HepG2 (cell line): ENCODE measurements around the gene UCK2. TPM values are rescaled to one million over a fixed set of nuclear protein-coding genes. Genes with fewer than 3 reads are reported as not detected.

ENCODE experiments used
- ARHGAP35 ChIP-seq: sonication (generic); formaldehyde crosslinking; IDR thresholded peaks from 2 replicates; pipeline ENCODE4 v1.9.0; 2022; ENCODE audit warnings: mild to moderate bottlenecking, inconsistent platforms, moderate library complexity, missing genetic modification reagents, borderline replicate concordance
- ATF1 ChIP-seq: IDR thresholded peaks from 2 replicates; pipeline ENCODE4 v1.6.1; 2016; ENCODE audit warnings: mild to moderate bottlenecking, control low read depth
- FOXO1 ChIP-seq: sonication (generic); formaldehyde crosslinking; IDR thresholded peaks from 2 replicates; pipeline ENCODE4 v1.4.0; 2020; ENCODE audit warnings: missing genetic modification reagents
- GLI4 ChIP-seq: sonication (generic); formaldehyde crosslinking; IDR thresholded peaks from 2 replicates; pipeline ENCODE4 v1.5.1; 2020; ENCODE audit warnings: missing genetic modification reagents, mild to moderate bottlenecking, moderate library complexity, borderline replicate concordance
- KMT2A ChIP-seq: sonication (generic); formaldehyde crosslinking; IDR thresholded peaks from 2 replicates; pipeline ENCODE4 v1.4.0; 2020; ENCODE audit warnings: missing genetic modification reagents
- RBFOX2 ChIP-seq: fragments of 200-400 bp; formaldehyde crosslinking; IDR thresholded peaks from 2 replicates; pipeline ENCODE4 v1.6.1; 2017; ENCODE audit warnings: low read depth, mild to moderate bottlenecking, low read length
- RFX1 ChIP-seq: fragments of 450-650 bp; IDR thresholded peaks from 2 replicates; pipeline ENCODE4 v1.6.1; 2017
- ZFP37 ChIP-seq: sonication (generic); formaldehyde crosslinking; IDR thresholded peaks from 2 replicates; pipeline ENCODE4 v1.4.0; 2020; ENCODE audit warnings: missing genetic modification reagents, borderline replicate concordance
- ZFYVE20 ChIP-seq: sonication (generic); formaldehyde crosslinking; IDR thresholded peaks from 2 replicates; pipeline ENCODE4 v1.8.0; 2023; ENCODE audit warnings: low read depth, mild to moderate bottlenecking, moderate library complexity, missing genetic modification reagents, borderline replicate concordance
- ZKSCAN5 ChIP-seq: sonication (generic); formaldehyde crosslinking; IDR thresholded peaks from 2 replicates; pipeline ENCODE4 v1.5.1; 2020; ENCODE audit warnings: mild to moderate bottlenecking, missing genetic modification reagents
- ZNF616 ChIP-seq: sonication (generic); formaldehyde crosslinking; IDR thresholded peaks from 2 replicates; pipeline ENCODE4 v1.5.0; 2020; ENCODE audit warnings: low read depth, mild to moderate bottlenecking, missing genetic modification reagents
- polyA plus RNA-seq, 8 experiments: library from polyadenylated mRNA; depleted of rRNA in 3 of 8; stranded (reverse) in 7 of 8; unstranded in 1 of 8; fragments of >200 nt; fragmentation: Illumina TruSeq in 4 of 8; extraction: Trizol in 4 of 8; gene quantifications; 2 replicates each; pipeline versions ENCODE4 v1.2.1 to v1.2.3, GENCODE V29; 2011 to 2016; ENCODE audit warnings: low read depth in 4 of 8, missing spikeins in 1 of 8, mixed read lengths in 1 of 8; ENCODE audit not compliant: insufficient read depth in 1 of 8
- total RNA-seq, 5 experiments: library from RNA; depleted of rRNA; stranded (reverse); fragments of >200 nt; fragmentation: Illumina TruSeq; extraction: Trizol; gene quantifications; 2 replicates each; pipeline ENCODE4 v1.2.3, GENCODE V29; 2016; ENCODE audit warnings: low read depth in 1 of 5
- TF ChIP-seq, protein P1 (sequence below): sonication (generic); formaldehyde crosslinking; IDR thresholded peaks from 2 replicates; pipeline ENCODE4 v1.9.0; 2021; ENCODE audit warnings: mild to moderate bottlenecking, missing genetic modification reagents
- TF ChIP-seq, protein P2 (sequence below): sonication (generic); formaldehyde crosslinking; IDR thresholded peaks from 2 replicates; pipeline ENCODE4 v1.4.0; 2020; ENCODE audit warnings: missing genetic modification reagents, borderline replicate concordance
- TF ChIP-seq, protein P3 (sequence below): sonication (generic); formaldehyde crosslinking; IDR thresholded peaks from 2 replicates; pipeline ENCODE4 v1.5.1; 2020; ENCODE audit warnings: missing genetic modification reagents, mild to moderate bottlenecking, borderline replicate concordance
- TF ChIP-seq, protein P4 (sequence below): sonication (generic); formaldehyde crosslinking; IDR thresholded peaks from 2 replicates; pipeline ENCODE4 v1.8.1; 2023; ENCODE audit warnings: mild to moderate bottlenecking, moderate library complexity, missing genetic modification reagents

UCK2 gene
- total and polyA plus RNA-seq, 2 of the 13 experiments (the other 11 are each of a cell fraction or from before 2014, with no cell fraction given) = 64.3 to 78.0 TPM

DNA sequence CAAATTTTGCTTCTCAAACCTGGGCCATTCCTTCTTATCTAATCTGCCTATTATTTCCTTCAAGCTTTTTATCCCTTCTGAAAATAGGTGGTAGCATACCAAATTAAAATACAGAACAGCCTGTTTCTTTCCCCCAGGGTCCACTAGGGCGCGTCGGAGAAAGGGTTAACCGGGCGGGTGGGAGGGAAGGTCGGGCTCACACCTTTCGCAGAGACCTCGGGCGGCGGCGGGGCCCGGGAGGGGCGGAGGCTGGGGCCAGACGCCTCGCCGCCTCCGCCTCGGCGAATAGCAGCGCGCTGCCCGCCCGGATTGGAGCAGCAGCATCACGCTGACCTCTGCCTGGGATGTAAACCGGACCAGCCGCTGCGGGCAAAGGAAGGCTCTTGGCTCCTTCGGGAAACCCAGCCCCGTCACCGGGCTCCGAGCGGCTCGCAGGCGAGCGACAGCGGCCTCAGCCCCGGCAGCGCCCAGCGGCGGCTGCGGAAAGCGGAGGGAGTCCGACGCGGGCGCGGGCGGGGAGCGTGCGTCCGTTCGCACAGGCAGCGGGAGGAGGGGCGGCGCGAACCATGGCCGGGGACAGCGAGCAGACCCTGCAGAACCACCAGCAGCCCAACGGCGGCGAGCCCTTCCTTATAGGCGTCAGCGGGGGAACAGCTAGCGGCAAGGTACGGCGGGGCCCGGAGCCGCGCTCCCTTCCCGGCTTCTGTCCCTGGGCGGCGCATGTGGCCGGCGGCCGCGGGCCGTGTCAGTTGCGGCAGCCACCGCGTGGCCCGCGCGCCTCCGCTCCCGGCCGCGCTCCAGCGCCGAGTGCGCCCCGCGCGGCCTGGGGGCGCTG is at the start of gene UCK2 (continued):
- TF ChIP-seq, protein P1, sequence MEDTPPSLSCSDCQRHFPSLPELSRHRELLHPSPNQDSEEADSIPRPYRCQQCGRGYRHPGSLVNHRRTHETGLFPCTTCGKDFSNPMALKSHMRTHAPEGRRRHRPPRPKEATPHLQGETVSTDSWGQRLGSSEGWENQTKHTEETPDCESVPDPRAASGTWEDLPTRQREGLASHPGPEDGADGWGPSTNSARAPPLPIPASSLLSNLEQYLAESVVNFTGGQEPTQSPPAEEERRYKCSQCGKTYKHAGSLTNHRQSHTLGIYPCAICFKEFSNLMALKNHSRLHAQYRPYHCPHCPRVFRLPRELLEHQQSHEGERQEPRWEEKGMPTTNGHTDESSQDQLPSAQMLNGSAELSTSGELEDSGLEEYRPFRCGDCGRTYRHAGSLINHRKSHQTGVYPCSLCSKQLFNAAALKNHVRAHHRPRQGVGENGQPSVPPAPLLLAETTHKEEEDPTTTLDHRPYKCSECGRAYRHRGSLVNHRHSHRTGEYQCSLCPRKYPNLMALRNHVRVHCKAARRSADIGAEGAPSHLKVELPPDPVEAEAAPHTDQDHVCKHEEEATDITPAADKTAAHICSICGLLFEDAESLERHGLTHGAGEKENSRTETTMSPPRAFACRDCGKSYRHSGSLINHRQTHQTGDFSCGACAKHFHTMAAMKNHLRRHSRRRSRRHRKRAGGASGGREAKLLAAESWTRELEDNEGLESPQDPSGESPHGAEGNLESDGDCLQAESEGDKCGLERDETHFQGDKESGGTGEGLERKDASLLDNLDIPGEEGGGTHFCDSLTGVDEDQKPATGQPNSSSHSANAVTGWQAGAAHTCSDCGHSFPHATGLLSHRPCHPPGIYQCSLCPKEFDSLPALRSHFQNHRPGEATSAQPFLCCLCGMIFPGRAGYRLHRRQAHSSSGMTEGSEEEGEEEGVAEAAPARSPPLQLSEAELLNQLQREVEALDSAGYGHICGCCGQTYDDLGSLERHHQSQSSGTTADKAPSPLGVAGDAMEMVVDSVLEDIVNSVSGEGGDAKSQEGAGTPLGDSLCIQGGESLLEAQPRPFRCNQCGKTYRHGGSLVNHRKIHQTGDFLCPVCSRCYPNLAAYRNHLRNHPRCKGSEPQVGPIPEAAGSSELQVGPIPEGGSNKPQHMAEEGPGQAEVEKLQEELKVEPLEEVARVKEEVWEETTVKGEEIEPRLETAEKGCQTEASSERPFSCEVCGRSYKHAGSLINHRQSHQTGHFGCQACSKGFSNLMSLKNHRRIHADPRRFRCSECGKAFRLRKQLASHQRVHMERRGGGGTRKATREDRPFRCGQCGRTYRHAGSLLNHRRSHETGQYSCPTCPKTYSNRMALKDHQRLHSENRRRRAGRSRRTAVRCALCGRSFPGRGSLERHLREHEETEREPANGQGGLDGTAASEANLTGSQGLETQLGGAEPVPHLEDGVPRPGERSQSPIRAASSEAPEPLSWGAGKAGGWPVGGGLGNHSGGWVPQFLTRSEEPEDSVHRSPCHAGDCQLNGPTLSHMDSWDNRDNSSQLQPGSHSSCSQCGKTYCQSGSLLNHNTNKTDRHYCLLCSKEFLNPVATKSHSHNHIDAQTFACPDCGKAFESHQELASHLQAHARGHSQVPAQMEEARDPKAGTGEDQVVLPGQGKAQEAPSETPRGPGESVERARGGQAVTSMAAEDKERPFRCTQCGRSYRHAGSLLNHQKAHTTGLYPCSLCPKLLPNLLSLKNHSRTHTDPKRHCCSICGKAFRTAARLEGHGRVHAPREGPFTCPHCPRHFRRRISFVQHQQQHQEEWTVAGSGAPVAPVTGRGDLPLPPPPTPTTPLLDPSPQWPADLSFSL = no peak
- TF ChIP-seq, protein P2, sequence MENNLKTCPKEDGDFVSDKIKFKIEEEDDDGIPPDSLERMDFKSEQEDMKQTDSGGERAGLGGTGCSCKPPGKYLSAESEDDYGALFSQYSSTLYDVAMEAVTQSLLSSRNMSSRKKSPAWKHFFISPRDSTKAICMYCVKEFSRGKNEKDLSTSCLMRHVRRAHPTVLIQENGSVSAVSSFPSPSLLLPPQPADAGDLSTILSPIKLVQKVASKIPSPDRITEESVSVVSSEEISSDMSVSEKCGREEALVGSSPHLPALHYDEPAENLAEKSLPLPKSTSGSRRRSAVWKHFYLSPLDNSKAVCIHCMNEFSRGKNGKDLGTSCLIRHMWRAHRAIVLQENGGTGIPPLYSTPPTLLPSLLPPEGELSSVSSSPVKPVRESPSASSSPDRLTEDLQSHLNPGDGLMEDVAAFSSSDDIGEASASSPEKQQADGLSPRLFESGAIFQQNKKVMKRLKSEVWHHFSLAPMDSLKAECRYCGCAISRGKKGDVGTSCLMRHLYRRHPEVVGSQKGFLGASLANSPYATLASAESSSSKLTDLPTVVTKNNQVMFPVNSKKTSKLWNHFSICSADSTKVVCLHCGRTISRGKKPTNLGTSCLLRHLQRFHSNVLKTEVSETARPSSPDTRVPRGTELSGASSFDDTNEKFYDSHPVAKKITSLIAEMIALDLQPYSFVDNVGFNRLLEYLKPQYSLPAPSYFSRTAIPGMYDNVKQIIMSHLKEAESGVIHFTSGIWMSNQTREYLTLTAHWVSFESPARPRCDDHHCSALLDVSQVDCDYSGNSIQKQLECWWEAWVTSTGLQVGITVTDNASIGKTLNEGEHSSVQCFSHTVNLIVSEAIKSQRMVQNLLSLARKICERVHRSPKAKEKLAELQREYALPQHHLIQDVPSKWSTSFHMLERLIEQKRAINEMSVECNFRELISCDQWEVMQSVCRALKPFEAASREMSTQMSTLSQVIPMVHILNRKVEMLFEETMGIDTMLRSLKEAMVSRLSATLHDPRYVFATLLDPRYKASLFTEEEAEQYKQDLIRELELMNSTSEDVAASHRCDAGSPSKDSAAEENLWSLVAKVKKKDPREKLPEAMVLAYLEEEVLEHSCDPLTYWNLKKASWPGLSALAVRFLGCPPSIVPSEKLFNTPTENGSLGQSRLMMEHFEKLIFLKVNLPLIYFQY (CRISPR knock-in tag) = no peak
- no peak for TF ChIP-seq ZFP37 (CRISPR knock-in tag)
- peak; percentile 86 for TF ChIP-seq RBFOX2
- no peak for TF ChIP-seq ZNF616 (CRISPR knock-in tag)
- TF ChIP-seq KMT2A (CRISPR knock-in tag) = peak; percentile 75
- peak; percentile 55; the same call in 1 of the 2 replicates for TF ChIP-seq ZFYVE20 (CRISPR knock-in tag)
- 0 out of 2 replicates have a peak, but pooled peaks have one; percentile 33 for TF ChIP-seq FOXO1 (CRISPR knock-in tag)
- TF ChIP-seq ZKSCAN5 (CRISPR knock-in tag) = no peak
- TF ChIP-seq, protein P3, sequence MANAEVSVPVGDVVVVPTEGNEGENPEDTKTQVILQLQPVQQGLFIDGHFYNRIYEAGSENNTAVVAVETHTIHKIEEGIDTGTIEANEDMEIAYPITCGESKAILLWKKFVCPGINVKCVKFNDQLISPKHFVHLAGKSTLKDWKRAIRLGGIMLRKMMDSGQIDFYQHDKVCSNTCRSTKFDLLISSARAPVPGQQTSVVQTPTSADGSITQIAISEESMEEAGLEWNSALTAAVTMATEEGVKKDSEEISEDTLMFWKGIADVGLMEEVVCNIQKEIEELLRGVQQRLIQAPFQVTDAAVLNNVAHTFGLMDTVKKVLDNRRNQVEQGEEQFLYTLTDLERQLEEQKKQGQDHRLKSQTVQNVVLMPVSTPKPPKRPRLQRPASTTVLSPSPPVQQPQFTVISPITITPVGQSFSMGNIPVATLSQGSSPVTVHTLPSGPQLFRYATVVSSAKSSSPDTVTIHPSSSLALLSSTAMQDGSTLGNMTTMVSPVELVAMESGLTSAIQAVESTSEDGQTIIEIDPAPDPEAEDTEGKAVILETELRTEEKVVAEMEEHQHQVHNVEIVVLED = peak; percentile 69; the same call in 1 of the 2 replicates
- TF ChIP-seq GLI4 (CRISPR knock-in tag) = 0 out of 2 replicates have a peak, but pooled peaks have one; percentile 18
- TF ChIP-seq RFX1 = no peak
- no peak for TF ChIP-seq ATF1 (CRISPR knock-in tag)
- TF ChIP-seq, protein P4, sequence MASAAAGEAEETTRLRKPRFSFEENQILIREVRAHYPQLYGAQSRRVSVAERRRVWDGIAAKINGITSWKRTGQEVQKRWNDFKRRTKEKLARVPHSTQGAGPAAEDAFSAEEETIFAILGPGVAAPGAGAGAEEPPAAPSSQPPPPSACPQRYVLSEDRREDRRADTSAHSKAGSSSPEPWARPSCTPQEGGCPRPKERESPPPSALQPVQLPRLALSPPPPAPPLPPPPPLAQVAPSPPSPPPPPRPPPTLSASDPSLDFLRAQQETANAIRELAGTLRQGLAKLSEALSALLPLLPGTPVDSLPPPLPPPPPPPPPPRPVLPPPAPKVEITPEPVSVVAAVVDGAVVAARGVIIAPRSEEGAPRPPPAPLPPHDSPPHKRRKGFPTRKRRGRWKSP = peak; percentile 23
- no peak; the same call in 1 of the 2 replicates for TF ChIP-seq ARHGAP35
